Measurements from ENCODE around the gene C10orf71.

DNA sequence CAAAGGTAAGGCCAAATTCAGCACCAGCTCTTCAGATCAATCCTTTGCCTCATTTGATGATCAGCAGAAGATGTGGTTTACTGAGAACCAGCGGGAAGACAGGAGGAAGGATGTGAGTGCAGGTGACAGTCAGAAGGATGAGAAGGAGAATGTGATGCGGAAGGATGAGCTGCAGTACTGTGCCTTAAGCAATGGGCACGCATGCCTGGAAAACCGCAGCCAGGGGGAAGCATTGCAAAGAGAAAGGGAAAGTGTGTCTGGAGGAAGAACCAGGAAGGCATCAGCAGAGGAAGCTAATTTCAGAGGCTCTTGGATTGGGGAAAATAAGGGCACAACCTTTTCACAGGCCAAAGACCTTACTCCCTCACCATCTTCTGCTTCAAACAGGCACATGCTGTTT is 25.7 kb downstream of the C10orf71 start:
- no peak for TF ChIP-seq ELF1 (IDR thresholded peaks at IDR 0.05; ENCODE audit: borderline replicate concordance, low read depth)
- no peak for TF ChIP-seq ZNF274 (IDR thresholded peaks at IDR 0.05; ENCODE audit: low read depth, low read length)
- TF ChIP-seq, protein P1, sequence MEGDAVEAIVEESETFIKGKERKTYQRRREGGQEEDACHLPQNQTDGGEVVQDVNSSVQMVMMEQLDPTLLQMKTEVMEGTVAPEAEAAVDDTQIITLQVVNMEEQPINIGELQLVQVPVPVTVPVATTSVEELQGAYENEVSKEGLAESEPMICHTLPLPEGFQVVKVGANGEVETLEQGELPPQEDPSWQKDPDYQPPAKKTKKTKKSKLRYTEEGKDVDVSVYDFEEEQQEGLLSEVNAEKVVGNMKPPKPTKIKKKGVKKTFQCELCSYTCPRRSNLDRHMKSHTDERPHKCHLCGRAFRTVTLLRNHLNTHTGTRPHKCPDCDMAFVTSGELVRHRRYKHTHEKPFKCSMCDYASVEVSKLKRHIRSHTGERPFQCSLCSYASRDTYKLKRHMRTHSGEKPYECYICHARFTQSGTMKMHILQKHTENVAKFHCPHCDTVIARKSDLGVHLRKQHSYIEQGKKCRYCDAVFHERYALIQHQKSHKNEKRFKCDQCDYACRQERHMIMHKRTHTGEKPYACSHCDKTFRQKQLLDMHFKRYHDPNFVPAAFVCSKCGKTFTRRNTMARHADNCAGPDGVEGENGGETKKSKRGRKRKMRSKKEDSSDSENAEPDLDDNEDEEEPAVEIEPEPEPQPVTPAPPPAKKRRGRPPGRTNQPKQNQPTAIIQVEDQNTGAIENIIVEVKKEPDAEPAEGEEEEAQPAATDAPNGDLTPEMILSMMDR (IDR thresholded peaks at IDR 0.05 in 2 of 3, conservative IDR thresholded peaks at IDR 0.05 in 1 of 3; ENCODE audit: borderline replicate concordance in 1 of 3, insufficient read depth in 1 of 3, low read depth in 2 of 3, low read length in 2 of 3), result peak in 2 of 3 experiments; percentile 17 to 20; a peak in 2 of 6 replicates
- TF ChIP-seq POLR2A (IDR thresholded peaks at IDR 0.05; ENCODE audit: borderline replicate concordance, extremely low read depth, insufficient read depth, insufficient read length), result no peak
- no peak for TF ChIP-seq EZH2 (IDR thresholded peaks at IDR 0.05)
- no peak for TF ChIP-seq YY1 (IDR thresholded peaks at IDR 0.05; ENCODE audit: extremely low read depth, insufficient replicate concordance, low read depth, low read length)
- no peak for TF ChIP-seq SRF (IDR thresholded peaks at IDR 0.05; ENCODE audit: low read depth)
- no peak for TF ChIP-seq SP1 (IDR thresholded peaks at IDR 0.05; ENCODE audit: low read depth)
- no peak for TF ChIP-seq EGR1 (IDR thresholded peaks at IDR 0.05; ENCODE audit: low read depth)
- TF ChIP-seq, protein P2, sequence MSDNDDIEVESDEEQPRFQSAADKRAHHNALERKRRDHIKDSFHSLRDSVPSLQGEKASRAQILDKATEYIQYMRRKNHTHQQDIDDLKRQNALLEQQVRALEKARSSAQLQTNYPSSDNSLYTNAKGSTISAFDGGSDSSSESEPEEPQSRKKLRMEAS (IDR thresholded peaks at IDR 0.05), result no peak
- TF ChIP-seq EZH2phosphoT487 (IDR thresholded peaks at IDR 0.05; ENCODE audit: borderline replicate concordance), result no peak
- TF ChIP-seq, protein P3, sequence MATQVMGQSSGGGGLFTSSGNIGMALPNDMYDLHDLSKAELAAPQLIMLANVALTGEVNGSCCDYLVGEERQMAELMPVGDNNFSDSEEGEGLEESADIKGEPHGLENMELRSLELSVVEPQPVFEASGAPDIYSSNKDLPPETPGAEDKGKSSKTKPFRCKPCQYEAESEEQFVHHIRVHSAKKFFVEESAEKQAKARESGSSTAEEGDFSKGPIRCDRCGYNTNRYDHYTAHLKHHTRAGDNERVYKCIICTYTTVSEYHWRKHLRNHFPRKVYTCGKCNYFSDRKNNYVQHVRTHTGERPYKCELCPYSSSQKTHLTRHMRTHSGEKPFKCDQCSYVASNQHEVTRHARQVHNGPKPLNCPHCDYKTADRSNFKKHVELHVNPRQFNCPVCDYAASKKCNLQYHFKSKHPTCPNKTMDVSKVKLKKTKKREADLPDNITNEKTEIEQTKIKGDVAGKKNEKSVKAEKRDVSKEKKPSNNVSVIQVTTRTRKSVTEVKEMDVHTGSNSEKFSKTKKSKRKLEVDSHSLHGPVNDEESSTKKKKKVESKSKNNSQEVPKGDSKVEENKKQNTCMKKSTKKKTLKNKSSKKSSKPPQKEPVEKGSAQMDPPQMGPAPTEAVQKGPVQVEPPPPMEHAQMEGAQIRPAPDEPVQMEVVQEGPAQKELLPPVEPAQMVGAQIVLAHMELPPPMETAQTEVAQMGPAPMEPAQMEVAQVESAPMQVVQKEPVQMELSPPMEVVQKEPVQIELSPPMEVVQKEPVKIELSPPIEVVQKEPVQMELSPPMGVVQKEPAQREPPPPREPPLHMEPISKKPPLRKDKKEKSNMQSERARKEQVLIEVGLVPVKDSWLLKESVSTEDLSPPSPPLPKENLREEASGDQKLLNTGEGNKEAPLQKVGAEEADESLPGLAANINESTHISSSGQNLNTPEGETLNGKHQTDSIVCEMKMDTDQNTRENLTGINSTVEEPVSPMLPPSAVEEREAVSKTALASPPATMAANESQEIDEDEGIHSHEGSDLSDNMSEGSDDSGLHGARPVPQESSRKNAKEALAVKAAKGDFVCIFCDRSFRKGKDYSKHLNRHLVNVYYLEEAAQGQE (IDR thresholded peaks at IDR 0.05; ENCODE audit: low read depth), result no peak

All from HCT116 (cell line).